ENCODE results near the gene MXI1. TPM values are rescaled to one million over a fixed set of nuclear protein-coding genes. Genes with fewer than 3 reads are reported as not detected.

Gene MXI1
- total RNA-seq, 1 experiment from 2014 or later: 12.1 TPM

DNA sequence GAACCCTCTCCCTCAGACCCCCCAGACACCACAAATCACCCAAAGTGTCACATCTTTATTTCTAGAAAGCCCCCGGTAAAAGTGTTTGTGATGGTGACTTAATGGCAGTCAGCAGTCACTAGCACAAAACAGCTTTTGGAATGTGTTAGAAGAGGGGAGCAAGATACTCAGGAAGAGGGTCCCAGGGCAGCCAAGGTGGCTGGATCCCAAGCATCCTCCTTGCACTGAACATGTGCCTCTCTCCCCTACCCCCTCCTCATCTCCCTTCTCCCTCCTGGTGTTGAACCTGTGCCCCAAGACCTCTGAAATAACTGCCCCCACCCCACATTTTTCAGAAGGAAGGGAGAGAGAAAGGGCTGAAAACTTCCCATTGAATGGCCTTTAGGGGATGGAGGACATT, 37.8 kb upstream of the MXI1 start:
- TF ChIP-seq, protein P1, sequence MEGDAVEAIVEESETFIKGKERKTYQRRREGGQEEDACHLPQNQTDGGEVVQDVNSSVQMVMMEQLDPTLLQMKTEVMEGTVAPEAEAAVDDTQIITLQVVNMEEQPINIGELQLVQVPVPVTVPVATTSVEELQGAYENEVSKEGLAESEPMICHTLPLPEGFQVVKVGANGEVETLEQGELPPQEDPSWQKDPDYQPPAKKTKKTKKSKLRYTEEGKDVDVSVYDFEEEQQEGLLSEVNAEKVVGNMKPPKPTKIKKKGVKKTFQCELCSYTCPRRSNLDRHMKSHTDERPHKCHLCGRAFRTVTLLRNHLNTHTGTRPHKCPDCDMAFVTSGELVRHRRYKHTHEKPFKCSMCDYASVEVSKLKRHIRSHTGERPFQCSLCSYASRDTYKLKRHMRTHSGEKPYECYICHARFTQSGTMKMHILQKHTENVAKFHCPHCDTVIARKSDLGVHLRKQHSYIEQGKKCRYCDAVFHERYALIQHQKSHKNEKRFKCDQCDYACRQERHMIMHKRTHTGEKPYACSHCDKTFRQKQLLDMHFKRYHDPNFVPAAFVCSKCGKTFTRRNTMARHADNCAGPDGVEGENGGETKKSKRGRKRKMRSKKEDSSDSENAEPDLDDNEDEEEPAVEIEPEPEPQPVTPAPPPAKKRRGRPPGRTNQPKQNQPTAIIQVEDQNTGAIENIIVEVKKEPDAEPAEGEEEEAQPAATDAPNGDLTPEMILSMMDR (IDR thresholded peaks at IDR 0.05): no peak
- no peak for TF ChIP-seq TCF7L2 (IDR thresholded peaks at IDR 0.05; ENCODE audit: low read depth, low read length)
- no peak for TF ChIP-seq POLR2AphosphoS5 (IDR thresholded peaks at IDR 0.05; ENCODE audit: low read depth, low read length)
- TF ChIP-seq, protein P2, sequence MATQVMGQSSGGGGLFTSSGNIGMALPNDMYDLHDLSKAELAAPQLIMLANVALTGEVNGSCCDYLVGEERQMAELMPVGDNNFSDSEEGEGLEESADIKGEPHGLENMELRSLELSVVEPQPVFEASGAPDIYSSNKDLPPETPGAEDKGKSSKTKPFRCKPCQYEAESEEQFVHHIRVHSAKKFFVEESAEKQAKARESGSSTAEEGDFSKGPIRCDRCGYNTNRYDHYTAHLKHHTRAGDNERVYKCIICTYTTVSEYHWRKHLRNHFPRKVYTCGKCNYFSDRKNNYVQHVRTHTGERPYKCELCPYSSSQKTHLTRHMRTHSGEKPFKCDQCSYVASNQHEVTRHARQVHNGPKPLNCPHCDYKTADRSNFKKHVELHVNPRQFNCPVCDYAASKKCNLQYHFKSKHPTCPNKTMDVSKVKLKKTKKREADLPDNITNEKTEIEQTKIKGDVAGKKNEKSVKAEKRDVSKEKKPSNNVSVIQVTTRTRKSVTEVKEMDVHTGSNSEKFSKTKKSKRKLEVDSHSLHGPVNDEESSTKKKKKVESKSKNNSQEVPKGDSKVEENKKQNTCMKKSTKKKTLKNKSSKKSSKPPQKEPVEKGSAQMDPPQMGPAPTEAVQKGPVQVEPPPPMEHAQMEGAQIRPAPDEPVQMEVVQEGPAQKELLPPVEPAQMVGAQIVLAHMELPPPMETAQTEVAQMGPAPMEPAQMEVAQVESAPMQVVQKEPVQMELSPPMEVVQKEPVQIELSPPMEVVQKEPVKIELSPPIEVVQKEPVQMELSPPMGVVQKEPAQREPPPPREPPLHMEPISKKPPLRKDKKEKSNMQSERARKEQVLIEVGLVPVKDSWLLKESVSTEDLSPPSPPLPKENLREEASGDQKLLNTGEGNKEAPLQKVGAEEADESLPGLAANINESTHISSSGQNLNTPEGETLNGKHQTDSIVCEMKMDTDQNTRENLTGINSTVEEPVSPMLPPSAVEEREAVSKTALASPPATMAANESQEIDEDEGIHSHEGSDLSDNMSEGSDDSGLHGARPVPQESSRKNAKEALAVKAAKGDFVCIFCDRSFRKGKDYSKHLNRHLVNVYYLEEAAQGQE (IDR thresholded peaks at IDR 0.05; ENCODE audit: insufficient read depth in 1 of 2, low read depth in 2 of 2, low read length in 1 of 2): no peak
- TF ChIP-seq SIN3A (IDR thresholded peaks at IDR 0.05; ENCODE audit: borderline replicate concordance, insufficient read depth, low read depth, low read length): no peak
- intact Hi-C loops (cut with micrococcal nuclease; ENCODE audit: unreplicated experiment) (no loop called here), in situ Hi-C loops (cut with HindIII; ENCODE audit: low pct_unique_long_range_greater_than_20kb, low sequenced_read_pairs) (no loop called here)
- H3K27me3 ChIP-seq (ENCODE audit: control insufficient read depth, insufficient read depth, low read length): peaks cover 21% of the 10 kb centered on the region
- no peaks in the 10 kb centered on the region for H3K9me3 ChIP-seq (ENCODE audit: control insufficient read depth, insufficient read depth, low read depth, low read length)
- no TSS peak for BruUV-seq (replicated peaks)
- no peak overlapping the region for H3K27ac ChIP-seq (ENCODE audit: low read length)
- H3K4me3 ChIP-seq (ENCODE audit: low read depth in 2 of 2, low read length in 2 of 2): no peak overlapping the region
- CTCF ChIA-PET: no interaction called here
- POLR2A ChIA-PET: no interaction called here
- no peaks in the 10 kb centered on the region for H3K4me1 ChIP-seq (ENCODE audit: control insufficient read depth, insufficient read depth, low read length)
- ATAC-seq (no peak), DNase-seq (ENCODE audit: low read depth, low spot score) (no peak)
- no peaks in the 10 kb centered on the region for H3K36me3 ChIP-seq (ENCODE audit: control insufficient read depth, insufficient read depth, low read length)

GRCh38 chr10:110170142-110170971, 37.0 kb upstream of the MXI1 start:
- ATAC-seq (no peak), DNase-seq (ENCODE audit: low read depth, low spot score) (no peak)
- no peaks in the 10 kb centered on the region for H3K36me3 ChIP-seq (ENCODE audit: control insufficient read depth, insufficient read depth, low read length)
- H3K9me3 ChIP-seq (ENCODE audit: control insufficient read depth, insufficient read depth, low read depth, low read length): no peaks in the 10 kb centered on the region
- in situ Hi-C loops (cut with HindIII; ENCODE audit: low pct_unique_long_range_greater_than_20kb, low sequenced_read_pairs): no loop called here
- no TSS peak for BruUV-seq (replicated peaks)
- H3K27ac ChIP-seq (ENCODE audit: low read length): no peak overlapping the region
- intact Hi-C loops (cut with micrococcal nuclease; ENCODE audit: unreplicated experiment): no loop called here
- POLR2A ChIA-PET: no interaction called here
- H3K4me3 ChIP-seq (ENCODE audit: low read depth in 2 of 2, low read length in 2 of 2): no peak overlapping the region
- CTCF ChIA-PET: no interaction called here
- H3K27me3 ChIP-seq (ENCODE audit: control insufficient read depth, insufficient read depth, low read length): peaks cover 21% of the 10 kb centered on the region
- no peaks in the 10 kb centered on the region for H3K4me1 ChIP-seq (ENCODE audit: control insufficient read depth, insufficient read depth, low read length)
- TF ChIP-seq POLR2AphosphoS5 (IDR thresholded peaks at IDR 0.05; ENCODE audit: low read depth, low read length): no peak

DNA sequence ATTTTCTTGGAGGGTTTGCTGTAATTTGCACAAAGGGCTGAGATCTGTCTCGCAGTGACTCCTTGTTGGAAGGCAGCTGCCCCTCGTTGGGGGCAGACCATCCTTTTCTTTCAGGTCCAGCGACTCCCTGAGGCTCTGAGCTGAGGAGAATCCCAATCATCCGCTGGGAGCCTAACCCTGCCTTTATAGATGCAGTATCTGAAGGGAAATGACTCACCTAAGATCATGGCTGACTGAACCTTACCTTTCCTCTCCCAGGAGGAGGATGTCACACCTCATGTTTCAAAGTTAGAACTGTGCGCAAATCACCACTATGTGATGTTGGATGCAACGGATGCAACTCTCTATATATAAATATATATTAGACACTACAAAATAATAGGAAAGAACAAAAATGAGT, 36.4 kb upstream of the MXI1 start:
- no peaks in the 10 kb centered on the region for H3K4me1 ChIP-seq (ENCODE audit: control insufficient read depth, insufficient read depth, low read length)

More for the DNA sequence above, 36.4 kb upstream of the MXI1 start:
- Histone ChIP-seq H3K27me3 (ENCODE audit: control insufficient read depth, insufficient read depth, low read length) (peaks cover 21% of the 10 kb centered on the region), H3K4me3 (ENCODE audit: low read depth in 2 of 2, low read length in 2 of 2) (no peak overlapping the region), H3K9me3 (ENCODE audit: control insufficient read depth, insufficient read depth, low read depth, low read length) (no peaks in the 10 kb centered on the region), H3K36me3 (ENCODE audit: control insufficient read depth, insufficient read depth, low read length) (no peaks in the 10 kb centered on the region), H3K27ac (ENCODE audit: low read length) (no peak overlapping the region)
- POLR2A ChIA-PET: no interaction called here
- CTCF ChIA-PET: no interaction called here
- in situ Hi-C loops (cut with HindIII; ENCODE audit: low pct_unique_long_range_greater_than_20kb, low sequenced_read_pairs): no loop called here
- 0 out of 2 replicates have a peak, but pooled peaks have one; percentile 31 for ATAC-seq
- BruUV-seq (replicated peaks): no TSS peak
- DNase-seq (ENCODE audit: low read depth, low spot score): no peak
- intact Hi-C loops (cut with micrococcal nuclease; ENCODE audit: unreplicated experiment): no loop called here
- TF ChIP-seq, protein P1 (IDR thresholded peaks at IDR 0.05): no peak
- TF ChIP-seq SIN3A (IDR thresholded peaks at IDR 0.05; ENCODE audit: borderline replicate concordance, insufficient read depth, low read depth, low read length) (no peak), TCF7L2 (IDR thresholded peaks at IDR 0.05; ENCODE audit: low read depth, low read length) (no peak), POLR2AphosphoS5 (IDR thresholded peaks at IDR 0.05; ENCODE audit: low read depth, low read length) (no peak)
